Transverse colon (tissue), 4 donors: Measurements from ENCODE around the gene CERKL. TPM values are rescaled to one million over a fixed set of nuclear protein-coding genes. Genes with fewer than 3 reads are reported as not detected.

Source experiments
- DNase-seq: peaks from one replicate; pipeline ENCODE4 v3.0.0-alpha.2; 2019
- H3K27ac ChIP-seq, 4 donors: fragments of 200-600 bp; sonication (generic); 2 replicates each; pipeline ENCODE4 v1.5.1; 2016 to 2018; ENCODE audit warnings: inconsistent platforms in 4 of 4
- H3K27me3 ChIP-seq: fragments of 200-600 bp; sonication (generic); 2 replicates; pipeline ENCODE4 v1.5.1; 2017; ENCODE audit warnings: inconsistent platforms
- H3K36me3 ChIP-seq, 4 donors: fragments of 200-600 bp; sonication (generic); 2 replicates each; pipeline ENCODE4 v1.5.1; 2017 to 2019; ENCODE audit warnings: inconsistent platforms in 4 of 4
- H3K4me1 ChIP-seq, 4 donors: fragments of 200-600 bp; sonication (generic); 2 replicates each; pipeline ENCODE4 v1.5.1; 2017 to 2020; ENCODE audit warnings: inconsistent platforms in 4 of 4
- H3K4me3 ChIP-seq, 4 donors: fragments of 200-600 bp; sonication (generic); 1 replicate in 1 of 4; 2 replicates in 3 of 4; pipeline versions ENCODE4 v1.5.1 to v1.6.1; 2017 to 2019; ENCODE audit warnings: inconsistent platforms in 4 of 4
- H3K9me3 ChIP-seq, 2 donors: fragments of 200-600 bp; sonication (generic); 2 replicates each; pipeline ENCODE4 v1.5.1; 2017 to 2019; ENCODE audit warnings: inconsistent platforms in 2 of 2
- EP300 ChIP-seq: sonication (generic); formaldehyde crosslinking; IDR thresholded peaks from one replicate; pipeline ENCODE4 v1.6.1; 2017; ENCODE audit warnings: antibody characterized with exemption, low read depth
- POLR2A ChIP-seq: fragments of 450-650 bp; IDR thresholded peaks from one replicate; pipeline ENCODE4 v1.6.1; 2016; ENCODE audit warnings: antibody characterized with exemption, mild to moderate bottlenecking, moderate library complexity
- POLR2AphosphoS5 ChIP-seq, 3 donors: sonication (generic); formaldehyde crosslinking; IDR thresholded peaks; one replicate each; pipeline ENCODE4 v1.6.1; 2016; ENCODE audit warnings: antibody characterized with exemption in 3 of 3
- WGBS, 2 donors: methylation state at CpG; one replicate each; pipeline ENCODE4 v1.1.5; 2018; ENCODE audit warnings: low coverage in 1 of 2; 5-methylcytosine and 5-hydroxymethylcytosine counted together
- in situ Hi-C, 4 donors: fragments of 200-750 bp; cut with MboI; loops; one replicate each; pipeline versions ENCODE4 v1.15.0 to v1.15.1; 2017; ENCODE audit warnings: low sequenced_read_pairs in 3 of 4, low pct_ligation_motif_present in 1 of 4, low pct_unique_long_range_greater_than_20kb in 1 of 4
- intact Hi-C: fragments of 100-400 bp; cut with DNase I; formaldehyde crosslinking; loops from one replicate; pipeline ENCODE4 v1.15.1; 2023; ENCODE audit warnings: low total_unique reads
- total RNA-seq, 4 donors: library from RNA; depleted of rRNA; stranded (reverse); fragments of >200 nt; gene quantifications; one replicate each; pipeline ENCODE4 v1.1.0, GENCODE V29; 2016
- TF ChIP-seq, protein P1 (sequence below), 5 experiments: fragments of 200-600 bp in 3 of 5; fragments of 450-650 bp in 2 of 5; sonication (generic) in 3 of 5; IDR thresholded peaks; 1 replicate in 2 of 5; 2 replicates in 3 of 5; pipeline ENCODE4 v1.5.1; 2016 to 2017; ENCODE audit warnings: antibody characterized with exemption in 5 of 5, inconsistent platforms in 3 of 5, mild to moderate bottlenecking in 2 of 5, moderate library complexity in 1 of 5

The CERKL gene
- total RNA-seq, 4 donors from 2014 or later: 0.32 TPM; not detected in 3

DNA sequence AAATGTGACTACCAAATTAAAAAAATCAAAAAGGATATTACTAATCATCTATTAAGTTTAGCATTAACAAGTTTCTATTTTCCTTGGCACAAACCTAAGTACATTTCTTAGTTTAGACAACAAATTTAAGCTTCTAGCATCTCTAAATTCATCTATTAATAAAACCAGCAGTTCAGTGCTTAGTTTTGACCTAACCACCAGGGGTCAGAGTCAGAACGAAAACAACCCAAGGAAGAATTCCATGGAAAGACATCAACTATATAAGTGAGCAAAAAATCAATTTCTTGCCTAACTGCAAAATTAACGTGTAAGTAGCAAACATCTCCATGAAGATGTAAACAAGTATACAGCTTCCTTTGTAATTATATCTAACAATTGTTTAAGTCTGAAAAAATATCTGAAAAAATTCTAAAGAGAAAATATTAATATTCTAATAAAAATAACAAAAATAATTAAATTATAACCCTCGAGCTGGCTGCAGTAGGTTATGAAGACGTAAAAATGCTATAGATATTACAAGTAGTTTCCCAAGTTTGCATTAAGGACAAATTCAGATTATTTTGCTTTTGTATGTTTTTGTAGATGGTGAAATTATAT lies 83.7 kb downstream of the CERKL start:
- Histone ChIP-seq H3K36me3 (no peaks in the 10 kb centered on the region), H3K9me3 (no peaks in the 10 kb centered on the region), H3K4me1 (no peaks in the 10 kb centered on the region), H3K4me3 (no peak overlapping the region), H3K27ac (no peak overlapping the region), H3K27me3 (no peaks in the 10 kb centered on the region)
- in situ Hi-C loops (loop anchor here in 2 of 4 donors (10.0 kb wide), 1 partner anchor 142 kb away; no protein-coding TSS in a partner anchor), intact Hi-C loops (no loop called here)
- DNase-seq: no peak
- TF ChIP-seq, protein P1, sequence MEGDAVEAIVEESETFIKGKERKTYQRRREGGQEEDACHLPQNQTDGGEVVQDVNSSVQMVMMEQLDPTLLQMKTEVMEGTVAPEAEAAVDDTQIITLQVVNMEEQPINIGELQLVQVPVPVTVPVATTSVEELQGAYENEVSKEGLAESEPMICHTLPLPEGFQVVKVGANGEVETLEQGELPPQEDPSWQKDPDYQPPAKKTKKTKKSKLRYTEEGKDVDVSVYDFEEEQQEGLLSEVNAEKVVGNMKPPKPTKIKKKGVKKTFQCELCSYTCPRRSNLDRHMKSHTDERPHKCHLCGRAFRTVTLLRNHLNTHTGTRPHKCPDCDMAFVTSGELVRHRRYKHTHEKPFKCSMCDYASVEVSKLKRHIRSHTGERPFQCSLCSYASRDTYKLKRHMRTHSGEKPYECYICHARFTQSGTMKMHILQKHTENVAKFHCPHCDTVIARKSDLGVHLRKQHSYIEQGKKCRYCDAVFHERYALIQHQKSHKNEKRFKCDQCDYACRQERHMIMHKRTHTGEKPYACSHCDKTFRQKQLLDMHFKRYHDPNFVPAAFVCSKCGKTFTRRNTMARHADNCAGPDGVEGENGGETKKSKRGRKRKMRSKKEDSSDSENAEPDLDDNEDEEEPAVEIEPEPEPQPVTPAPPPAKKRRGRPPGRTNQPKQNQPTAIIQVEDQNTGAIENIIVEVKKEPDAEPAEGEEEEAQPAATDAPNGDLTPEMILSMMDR (IDR thresholded peaks at IDR 0.05): peak in 3 of 5 experiments; percentile 16 to 22 (median 21)
- no peak for TF ChIP-seq POLR2AphosphoS5 (IDR thresholded peaks at IDR 0.05)
- 40 to 42% methylated on average over 4 of the region's 4 CpGs for WGBS, 2 donors

DNA sequence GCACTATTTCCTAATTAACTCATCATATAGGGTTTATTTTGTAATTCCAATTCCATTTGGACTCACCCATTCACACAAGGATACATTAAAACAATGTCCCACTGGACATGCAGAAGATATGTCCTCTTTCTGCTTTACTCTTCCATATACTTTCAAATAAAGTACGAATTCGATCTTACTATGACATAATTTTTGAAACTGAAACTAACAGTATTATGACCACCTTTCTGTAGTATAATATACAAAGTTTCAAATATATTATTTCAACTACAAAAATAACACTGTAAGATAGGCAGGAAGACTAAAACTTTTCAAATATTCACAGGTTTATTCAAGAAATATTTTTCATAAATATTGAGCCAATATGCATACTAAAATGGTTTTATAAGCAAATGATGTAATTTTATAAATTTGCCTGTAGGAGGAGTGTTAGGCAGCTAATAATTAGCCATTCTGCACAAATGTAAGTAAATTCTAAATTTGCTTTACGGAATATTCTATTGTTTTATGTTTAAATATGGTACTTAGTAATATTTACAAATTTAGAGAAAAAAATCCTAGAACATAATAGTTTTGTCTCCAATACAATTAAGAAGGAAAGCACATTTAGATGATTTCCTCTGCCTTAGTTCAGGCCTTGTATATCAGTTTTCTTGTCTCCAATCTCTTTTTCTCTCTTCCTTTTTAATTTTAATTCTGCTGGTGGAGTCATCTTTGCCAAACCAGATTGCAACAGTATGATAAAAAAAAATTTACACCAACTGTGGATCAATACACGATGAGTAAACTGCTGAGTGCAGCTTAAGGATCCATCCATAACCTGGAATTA lies 85.9 kb downstream of the CERKL start:
- Histone ChIP-seq H3K27ac (no peak overlapping the region), H3K4me3 (no peak overlapping the region), H3K27me3 (no peaks in the 10 kb centered on the region), H3K4me1 (no peaks in the 10 kb centered on the region), H3K9me3 (no peaks in the 10 kb centered on the region), H3K36me3 (no peaks in the 10 kb centered on the region)
- in situ Hi-C loops (loop anchor here in 2 of 4 donors (10.0 kb wide), 1 partner anchor 144 kb away; no protein-coding TSS in a partner anchor), intact Hi-C loops (no loop called here)
- 69 to 86% methylated on average over 4 of the region's 4 CpGs for WGBS, 2 donors
- no peak for DNase-seq
- no peak for TF ChIP-seq POLR2A
- TF ChIP-seq, protein P1 (IDR thresholded peaks at IDR 0.05): peak in 1 of 5 experiments; percentile 5

DNA sequence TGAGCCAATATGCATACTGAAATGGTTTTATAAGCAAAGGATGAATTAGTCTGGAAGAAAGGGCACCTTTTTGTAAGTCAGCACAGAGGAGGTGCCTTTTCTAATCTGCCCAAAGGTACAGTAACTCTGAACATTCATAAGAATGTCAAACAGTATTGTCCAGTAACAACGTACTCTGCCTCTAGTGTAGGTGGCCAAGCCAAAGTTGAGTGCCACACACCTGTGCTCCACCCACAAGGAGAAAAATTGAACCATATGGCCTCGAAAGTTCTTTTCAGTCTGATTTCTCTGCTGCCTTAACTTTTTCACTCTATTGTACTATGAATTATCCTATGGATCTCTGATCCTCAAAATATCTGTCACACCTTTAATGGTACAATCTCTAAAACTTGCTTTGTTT lies 86.8 kb downstream of the CERKL start:
- Histone ChIP-seq H3K27ac (no peak overlapping the region), H3K4me3 (no peak overlapping the region)
- WGBS, 2 donors: 40 to 85% methylated on average over 1 to 2 of the region's 2 CpGs

DNA sequence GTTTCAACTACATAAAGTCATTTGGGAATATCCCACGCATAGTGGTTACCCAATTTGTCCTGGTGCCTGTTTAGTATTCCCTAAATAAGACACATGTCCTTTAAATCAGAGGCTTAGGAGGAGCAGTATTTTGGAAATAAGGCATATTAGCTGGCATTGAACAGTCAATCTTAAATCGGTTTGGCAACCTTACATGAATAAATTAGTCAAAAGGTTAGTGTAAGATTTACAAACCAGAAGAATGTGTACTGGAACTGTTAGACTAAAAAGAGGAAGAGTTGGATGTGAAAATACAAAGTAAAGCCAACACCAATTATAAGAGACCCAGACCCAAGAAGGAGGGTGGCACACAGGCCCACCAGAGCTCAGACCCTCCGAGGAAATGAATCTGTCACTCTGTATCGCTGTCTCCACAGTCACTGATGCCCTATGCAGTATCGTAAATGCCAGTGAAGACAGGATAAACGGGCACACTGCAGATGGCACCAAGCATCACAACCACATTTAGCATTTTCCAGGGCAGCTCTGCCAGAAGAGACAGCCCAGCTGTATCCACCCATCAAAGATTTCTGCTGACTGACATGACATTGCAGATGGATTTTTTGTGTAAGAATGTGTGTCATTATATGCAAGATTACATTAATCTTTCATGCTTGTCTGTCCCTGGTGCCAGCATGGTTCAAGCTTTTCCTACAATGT lies 90.4 kb downstream of the CERKL start:
- Histone ChIP-seq H3K9me3 (no peaks in the 10 kb centered on the region), H3K36me3 (no peaks in the 10 kb centered on the region), H3K27ac (no peak overlapping the region), H3K4me3 (no peak overlapping the region), H3K27me3 (no peaks in the 10 kb centered on the region), H3K4me1 (no peaks in the 10 kb centered on the region)
- intact Hi-C loops: no loop called here
- TF ChIP-seq POLR2A (no peak), POLR2AphosphoS5 (IDR thresholded peaks at IDR 0.05) (no peak), EP300 (no peak)
- TF ChIP-seq, protein P1 (IDR thresholded peaks at IDR 0.05): no peak
- no peak for DNase-seq
- in situ Hi-C loops: no loop called here
- 71 to 78% methylated on average over 3 to 6 of the region's 6 CpGs for WGBS, 2 donors

More for the DNA sequence above, 86.8 kb downstream of the CERKL start:
- H3K4me1 ChIP-seq: no peaks in the 10 kb centered on the region
- no peaks in the 10 kb centered on the region for H3K36me3 ChIP-seq
- H3K9me3 ChIP-seq: no peaks in the 10 kb centered on the region
- intact Hi-C loops: no loop called here
- TF ChIP-seq EP300: no peak
- TF ChIP-seq POLR2AphosphoS5 (IDR thresholded peaks at IDR 0.05): no peak
- no peak for TF ChIP-seq POLR2A
- in situ Hi-C loops: loop anchor here in 2 of 4 donors (10.0 kb wide), 1 partner anchor 145 kb away; no protein-coding TSS in a partner anchor
- DNase-seq: no peak
- no peaks in the 10 kb centered on the region for H3K27me3 ChIP-seq
